DOHH2 (cell line): ENCODE measurements around the gene UROC1.

Source experiments
- EZH2phosphoT487 ChIP-seq: fragments of 200-600 bp; sonication (generic); IDR thresholded peaks from 2 replicates; pipeline ENCODE4 v1.6.1; 2017; ENCODE audit warnings: borderline replicate concordance, mild to moderate bottlenecking, antibody characterized with exemption, low read length, moderate library complexity, mixed read lengths
- TF ChIP-seq, protein P1 (sequence below): fragments of 200-600 bp; sonication (generic); IDR thresholded peaks from one replicate; pipeline ENCODE4 v1.5.1; 2014; ENCODE audit warnings: antibody characterized with exemption, mild to moderate bottlenecking, low read depth, low read length; ENCODE audit not compliant: poor library complexity, severe bottlenecking

DNA sequence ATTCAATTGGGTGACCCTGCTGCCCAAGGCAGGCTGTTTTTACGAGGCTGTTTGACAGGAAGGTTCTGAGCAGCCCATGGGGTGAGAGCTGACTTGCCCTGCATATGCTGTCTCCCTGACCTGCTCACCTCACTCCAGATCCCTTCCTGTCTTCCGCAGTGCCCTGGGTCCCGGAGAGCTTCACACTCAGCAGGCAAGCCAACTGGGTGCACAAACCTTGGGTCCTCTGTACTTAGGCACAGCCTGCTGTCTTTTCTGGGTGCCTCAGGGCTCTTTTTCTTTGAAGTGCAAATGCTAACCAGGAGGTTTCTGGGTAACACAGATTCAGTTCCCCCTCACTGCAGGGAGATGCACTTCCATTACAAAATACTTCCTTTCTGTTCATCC lies 74.7 kb downstream of the UROC1 start:
- TF ChIP-seq, protein P1, sequence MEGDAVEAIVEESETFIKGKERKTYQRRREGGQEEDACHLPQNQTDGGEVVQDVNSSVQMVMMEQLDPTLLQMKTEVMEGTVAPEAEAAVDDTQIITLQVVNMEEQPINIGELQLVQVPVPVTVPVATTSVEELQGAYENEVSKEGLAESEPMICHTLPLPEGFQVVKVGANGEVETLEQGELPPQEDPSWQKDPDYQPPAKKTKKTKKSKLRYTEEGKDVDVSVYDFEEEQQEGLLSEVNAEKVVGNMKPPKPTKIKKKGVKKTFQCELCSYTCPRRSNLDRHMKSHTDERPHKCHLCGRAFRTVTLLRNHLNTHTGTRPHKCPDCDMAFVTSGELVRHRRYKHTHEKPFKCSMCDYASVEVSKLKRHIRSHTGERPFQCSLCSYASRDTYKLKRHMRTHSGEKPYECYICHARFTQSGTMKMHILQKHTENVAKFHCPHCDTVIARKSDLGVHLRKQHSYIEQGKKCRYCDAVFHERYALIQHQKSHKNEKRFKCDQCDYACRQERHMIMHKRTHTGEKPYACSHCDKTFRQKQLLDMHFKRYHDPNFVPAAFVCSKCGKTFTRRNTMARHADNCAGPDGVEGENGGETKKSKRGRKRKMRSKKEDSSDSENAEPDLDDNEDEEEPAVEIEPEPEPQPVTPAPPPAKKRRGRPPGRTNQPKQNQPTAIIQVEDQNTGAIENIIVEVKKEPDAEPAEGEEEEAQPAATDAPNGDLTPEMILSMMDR, result no peak
- no peak for TF ChIP-seq EZH2phosphoT487
